ENCODE measurements around the gene NPSR1.

Gene NPSR1

DNA sequence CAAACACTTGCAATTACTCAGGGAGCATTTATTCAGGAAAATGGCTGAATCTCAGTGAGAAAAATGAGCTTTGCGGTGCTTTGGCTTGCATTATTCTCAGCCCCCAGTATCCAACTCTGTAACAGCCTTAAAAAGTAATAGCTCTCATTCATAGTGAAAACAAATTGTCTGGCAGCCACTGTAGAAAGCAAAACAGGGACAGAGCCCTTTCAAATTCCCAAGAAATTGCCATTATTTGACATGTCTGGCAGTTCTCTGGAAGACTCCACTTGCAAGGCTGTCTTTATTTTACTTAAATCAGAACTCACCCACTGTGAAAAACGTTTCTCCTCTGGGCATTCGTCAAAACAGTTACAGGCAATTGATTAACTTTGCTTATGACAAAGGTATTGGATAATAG is 122.5 kb downstream of the NPSR1 start:
- H3K9me3 ChIP-seq (ENCODE audit: control insufficient read depth, low read length): peaks cover 36% of the 10 kb centered on the region
- no peak overlapping the region for H2BK120ac ChIP-seq (ENCODE audit: low read depth, low read length)
- H2AFZ ChIP-seq (ENCODE audit: low read depth, low read length): no peak overlapping the region
- no peak overlapping the region for H2AK5ac ChIP-seq (ENCODE audit: low read length, severe bottlenecking)
- no peaks in the 10 kb centered on the region for H3K27me3 ChIP-seq (ENCODE audit: control insufficient read depth in 1 of 2, insufficient read depth in 1 of 2, low read length in 2 of 2)
- H3K18ac ChIP-seq (ENCODE audit: low read depth in 1 of 2, low read length in 2 of 2): no peak overlapping the region
- no peak overlapping the region for H3K27ac ChIP-seq (ENCODE audit: low read length, poor library complexity, severe bottlenecking)
- H2BK5ac ChIP-seq (ENCODE audit: low read depth, low read length, poor library complexity, severe bottlenecking): no peak overlapping the region
- H3K4me2 ChIP-seq (ENCODE audit: low read length, poor library complexity, severe bottlenecking): no peak overlapping the region
- no peaks in the 10 kb centered on the region for H3K4me1 ChIP-seq (ENCODE audit: control insufficient read depth, insufficient read depth, low read depth, low read length)
- no peak for DNase-seq
- 94% methylated on average over 1 of the region's 3 CpGs for WGBS
- H3K23ac ChIP-seq (ENCODE audit: low read length in 2 of 2): no peak overlapping the region
- H3K4ac ChIP-seq (ENCODE audit: low read depth in 1 of 2, low read length in 2 of 2): no peak overlapping the region
- H4K91ac ChIP-seq (ENCODE audit: low read length): no peak overlapping the region
- H4K8ac ChIP-seq (ENCODE audit: low read length): no peak overlapping the region
- H3K79me1 ChIP-seq (replicated peaks; ENCODE audit: low read length, poor library complexity, severe bottlenecking): no peaks in the 10 kb centered on the region
- no peak overlapping the region for H2BK12ac ChIP-seq (ENCODE audit: low read length in 2 of 2)
- no peak overlapping the region for H3K14ac ChIP-seq (ENCODE audit: low read length in 2 of 2)
- H3K9ac ChIP-seq (ENCODE audit: low read length): no peak overlapping the region
- no peak overlapping the region for H2BK15ac ChIP-seq (ENCODE audit: low read depth, poor library complexity, severe bottlenecking)
- no peaks in the 10 kb centered on the region for H3K36me3 ChIP-seq (ENCODE audit: control insufficient read depth in 1 of 2, insufficient read depth in 2 of 2, low read depth in 1 of 2, low read length in 2 of 2)
- H3K4me3 ChIP-seq (ENCODE audit: insufficient read depth in 1 of 2, low read depth in 1 of 2, low read length in 2 of 2): no peak overlapping the region

DNA sequence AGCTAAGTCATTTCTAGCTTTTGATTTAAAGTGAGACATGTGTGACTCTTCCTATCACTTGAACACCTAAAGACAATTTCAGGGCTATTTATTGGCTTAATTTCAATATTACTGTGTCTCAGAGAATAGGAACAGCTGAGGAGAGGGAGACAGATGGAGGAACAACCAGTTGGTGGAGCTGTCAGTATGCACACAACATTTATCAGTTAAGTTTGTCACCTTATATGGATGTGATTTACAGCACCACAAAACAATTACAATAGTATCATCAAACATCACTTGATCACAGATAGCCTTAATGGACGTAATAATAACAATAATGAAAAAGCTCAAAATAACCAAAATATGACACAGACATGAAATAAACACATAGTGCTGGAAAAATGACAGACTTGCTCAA is 129.6 kb downstream of the NPSR1 start:
- Histone ChIP-seq H2BK120ac (ENCODE audit: low read depth, low read length) (no peak overlapping the region), H3K4me1 (ENCODE audit: control insufficient read depth, insufficient read depth, low read depth, low read length) (no peaks in the 10 kb centered on the region), H4K8ac (ENCODE audit: low read length) (no peak overlapping the region), H2AK5ac (ENCODE audit: low read length, severe bottlenecking) (no peak overlapping the region), H3K9ac (ENCODE audit: low read length) (no peak overlapping the region), H4K91ac (ENCODE audit: low read length) (no peak overlapping the region), H3K79me1 (replicated peaks; ENCODE audit: low read length, poor library complexity, severe bottlenecking) (no peaks in the 10 kb centered on the region), H3K27me3 (ENCODE audit: control insufficient read depth in 1 of 2, insufficient read depth in 1 of 2, low read length in 2 of 2) (no peaks in the 10 kb centered on the region), H2BK15ac (ENCODE audit: low read depth, poor library complexity, severe bottlenecking) (no peak overlapping the region), H3K4ac (ENCODE audit: low read depth in 1 of 2, low read length in 2 of 2) (no peak overlapping the region), H2AFZ (ENCODE audit: low read depth, low read length) (no peak overlapping the region), H3K4me2 (ENCODE audit: low read length, poor library complexity, severe bottlenecking) (no peak overlapping the region), H3K36me3 (ENCODE audit: control insufficient read depth in 1 of 2, insufficient read depth in 2 of 2, low read depth in 1 of 2, low read length in 2 of 2) (no peaks in the 10 kb centered on the region), H3K9me3 (ENCODE audit: control insufficient read depth, low read length) (peaks cover 11% of the 10 kb centered on the region), H2BK5ac (ENCODE audit: low read depth, low read length, poor library complexity, severe bottlenecking) (no peak overlapping the region), H3K27ac (ENCODE audit: low read length, poor library complexity, severe bottlenecking) (no peak overlapping the region), H3K4me3 (ENCODE audit: insufficient read depth in 1 of 2, low read depth in 1 of 2, low read length in 2 of 2) (no peak overlapping the region), H2BK12ac (ENCODE audit: low read length in 2 of 2) (no peak overlapping the region), H3K14ac (ENCODE audit: low read length in 2 of 2) (no peak overlapping the region), H3K23ac (ENCODE audit: low read length in 2 of 2) (no peak overlapping the region), H3K18ac (ENCODE audit: low read depth in 1 of 2, low read length in 2 of 2) (no peak overlapping the region)
- no peak for DNase-seq
- WGBS: no CpG with 5 or more reads among the region's 1 CpG

DNA sequence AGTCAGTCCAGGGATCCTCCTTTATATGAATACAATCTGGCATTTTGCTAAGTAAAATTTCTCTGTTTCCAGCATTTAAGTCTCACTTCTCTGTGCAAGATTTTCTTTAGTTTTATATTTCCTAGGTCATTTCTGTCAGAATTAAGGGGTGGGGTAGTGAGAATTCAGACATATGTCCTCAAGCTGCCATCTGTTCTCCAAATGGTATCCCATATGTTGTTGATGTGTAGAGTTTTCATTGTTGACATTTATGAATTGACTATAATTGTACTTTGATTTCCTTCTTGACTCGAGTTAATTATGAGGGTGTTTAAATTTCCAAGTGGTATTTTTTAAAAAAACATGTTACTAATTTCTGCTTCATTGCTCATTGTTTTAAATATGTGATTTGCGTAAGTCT is 148.8 kb downstream of the NPSR1 start:
- WGBS: 83% methylated on average over 2 of the region's 2 CpGs
- Histone ChIP-seq H4K91ac (ENCODE audit: low read length) (no peak overlapping the region), H3K4ac (ENCODE audit: low read depth in 1 of 2, low read length in 2 of 2) (no peak overlapping the region), H2AFZ (ENCODE audit: low read depth, low read length) (no peak overlapping the region), H3K27ac (ENCODE audit: low read length, poor library complexity, severe bottlenecking) (no peak overlapping the region), H3K4me3 (ENCODE audit: insufficient read depth in 1 of 2, low read depth in 1 of 2, low read length in 2 of 2) (no peak overlapping the region), H2BK15ac (ENCODE audit: low read depth, poor library complexity, severe bottlenecking) (no peak overlapping the region), H3K36me3 (ENCODE audit: control insufficient read depth in 1 of 2, insufficient read depth in 2 of 2, low read depth in 1 of 2, low read length in 2 of 2) (no peaks in the 10 kb centered on the region), H2BK5ac (ENCODE audit: low read depth, low read length, poor library complexity, severe bottlenecking) (no peak overlapping the region), H3K14ac (ENCODE audit: low read length in 2 of 2) (no peak overlapping the region), H3K18ac (ENCODE audit: low read depth in 1 of 2, low read length in 2 of 2) (no peak overlapping the region), H2BK12ac (ENCODE audit: low read length in 2 of 2) (no peak overlapping the region), H3K23ac (ENCODE audit: low read length in 2 of 2) (no peak overlapping the region), H3K4me1 (ENCODE audit: control insufficient read depth, insufficient read depth, low read depth, low read length) (no peaks in the 10 kb centered on the region), H3K27me3 (ENCODE audit: control insufficient read depth in 1 of 2, insufficient read depth in 1 of 2, low read length in 2 of 2) (no peaks in the 10 kb centered on the region), H3K9ac (ENCODE audit: low read length) (no peak overlapping the region), H3K79me1 (replicated peaks; ENCODE audit: low read length, poor library complexity, severe bottlenecking) (no peaks in the 10 kb centered on the region), H2AK5ac (ENCODE audit: low read length, severe bottlenecking) (no peak overlapping the region), H4K8ac (ENCODE audit: low read length) (no peak overlapping the region), H2BK120ac (ENCODE audit: low read depth, low read length) (no peak overlapping the region), H3K9me3 (ENCODE audit: control insufficient read depth, low read length) (peaks cover 4% of the 10 kb centered on the region), H3K4me2 (ENCODE audit: low read length, poor library complexity, severe bottlenecking) (no peak overlapping the region)
- no peak for DNase-seq

DNA sequence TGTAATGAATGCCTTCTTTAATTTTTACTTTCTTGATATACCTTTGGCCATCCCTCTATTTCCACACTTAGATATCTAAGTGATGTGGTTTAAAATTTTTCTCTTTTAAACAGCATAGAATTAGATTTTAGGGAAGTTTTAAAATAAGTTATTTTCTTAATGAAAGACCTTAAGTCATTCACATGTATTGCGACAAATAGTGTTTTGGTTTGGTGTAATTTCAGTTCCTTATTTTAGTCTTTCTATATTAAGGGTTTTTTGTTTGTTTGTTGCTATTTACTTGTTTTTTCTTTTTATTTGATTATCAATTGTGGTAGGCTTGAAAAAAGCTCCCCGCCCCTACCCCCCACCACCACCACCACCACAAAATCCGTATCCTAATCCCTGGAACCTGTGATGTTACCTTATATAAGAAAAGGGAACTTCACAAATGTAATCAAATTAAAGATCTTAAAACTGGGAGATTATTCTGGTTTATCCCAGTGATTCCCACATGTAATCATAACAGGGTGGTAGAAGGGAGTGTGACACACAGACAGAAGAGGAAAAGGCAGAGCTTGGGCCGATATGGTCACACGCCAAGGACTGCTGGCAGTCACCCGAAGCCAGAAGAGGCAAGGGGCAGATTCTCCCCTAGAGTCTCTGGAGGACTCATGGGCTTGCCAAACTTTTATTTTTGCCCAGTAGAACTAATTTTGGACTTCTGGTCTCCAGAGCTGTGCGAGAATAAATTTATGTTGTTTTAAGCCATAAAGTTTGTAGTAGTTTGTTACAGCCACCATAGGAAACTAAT is 149.7 kb downstream of the NPSR1 start:
- H3K23ac ChIP-seq (ENCODE audit: low read length in 2 of 2): no peak overlapping the region
- no peak overlapping the region for H2BK120ac ChIP-seq (ENCODE audit: low read depth, low read length)
- no peak overlapping the region for H2BK15ac ChIP-seq (ENCODE audit: low read depth, poor library complexity, severe bottlenecking)
- H3K4me3 ChIP-seq (ENCODE audit: insufficient read depth in 1 of 2, low read depth in 1 of 2, low read length in 2 of 2): no peak overlapping the region
- peaks cover 4% of the 10 kb centered on the region for H3K9me3 ChIP-seq (ENCODE audit: control insufficient read depth, low read length)
- no peak overlapping the region for H2BK5ac ChIP-seq (ENCODE audit: low read depth, low read length, poor library complexity, severe bottlenecking)
- no peaks in the 10 kb centered on the region for H3K4me1 ChIP-seq (ENCODE audit: control insufficient read depth, insufficient read depth, low read depth, low read length)
- no peak overlapping the region for H4K8ac ChIP-seq (ENCODE audit: low read length)
- no peak overlapping the region for H3K9ac ChIP-seq (ENCODE audit: low read length)
- H3K4me2 ChIP-seq (ENCODE audit: low read length, poor library complexity, severe bottlenecking): no peak overlapping the region
- no peak overlapping the region for H2AFZ ChIP-seq (ENCODE audit: low read depth, low read length)
- H3K4ac ChIP-seq (ENCODE audit: low read depth in 1 of 2, low read length in 2 of 2): no peak overlapping the region
- no peak overlapping the region for H2AK5ac ChIP-seq (ENCODE audit: low read length, severe bottlenecking)
- 87% methylated on average over 3 of the region's 7 CpGs for WGBS
- no peaks in the 10 kb centered on the region for H3K79me1 ChIP-seq (replicated peaks; ENCODE audit: low read length, poor library complexity, severe bottlenecking)
- H2BK12ac ChIP-seq (ENCODE audit: low read length in 2 of 2): no peak overlapping the region
- no peaks in the 10 kb centered on the region for H3K36me3 ChIP-seq (ENCODE audit: control insufficient read depth in 1 of 2, insufficient read depth in 2 of 2, low read depth in 1 of 2, low read length in 2 of 2)
- H3K27me3 ChIP-seq (ENCODE audit: control insufficient read depth in 1 of 2, insufficient read depth in 1 of 2, low read length in 2 of 2): no peaks in the 10 kb centered on the region
- DNase-seq: no peak
- H4K91ac ChIP-seq (ENCODE audit: low read length): no peak overlapping the region
- no peak overlapping the region for H3K18ac ChIP-seq (ENCODE audit: low read depth in 1 of 2, low read length in 2 of 2)
- no peak overlapping the region for H3K27ac ChIP-seq (ENCODE audit: low read length, poor library complexity, severe bottlenecking)
- H3K14ac ChIP-seq (ENCODE audit: low read length in 2 of 2): no peak overlapping the region
